Ectodermal cell (in vitro differentiated cells): ENCODE measurements around the gene MYO1H.
"Not testable (repeated sequence)": the region's sequence is repeated elsewhere in the genome, so short reads cannot be mapped to it uniquely, and the experiment has no call there.

Source experiments
- H3K27ac ChIP-seq: 2 replicates; pipeline ENCODE4 v1.7.0; 2013; ENCODE audit warnings: mild to moderate bottlenecking, low read depth, low read length; ENCODE audit not compliant: insufficient read depth, poor library complexity, severe bottlenecking
- H3K27me3 ChIP-seq: 2 replicates; pipeline ENCODE4 v1.7.0; 2013; ENCODE audit warnings: mild to moderate bottlenecking, low read length; ENCODE audit not compliant: insufficient read depth, control insufficient read depth, poor library complexity, severe bottlenecking
- H3K36me3 ChIP-seq: one replicate; pipeline ENCODE4 v1.7.0; 2013; ENCODE audit warnings: low read length; ENCODE audit not compliant: control insufficient read depth, insufficient read depth
- H3K4me1 ChIP-seq: one replicate; pipeline ENCODE4 v1.7.0; 2013; ENCODE audit warnings: low read length; ENCODE audit not compliant: control insufficient read depth, insufficient read depth
- H3K4me3 ChIP-seq: 2 replicates; pipeline ENCODE4 v1.7.0; 2013; ENCODE audit warnings: low read depth, low read length, control low read depth; ENCODE audit not compliant: insufficient read depth
- H3K9me3 ChIP-seq: 2 replicates; pipeline ENCODE4 v1.7.0; 2013; ENCODE audit warnings: mild to moderate bottlenecking, low read length, moderate library complexity; ENCODE audit not compliant: control insufficient read depth
- WGBS, 2 experiments: methylation state at CpG; one replicate each; pipeline ENCODE4 v1.1.7; 2013; ENCODE audit warnings: missing lambda C conversion rate in 2 of 2; 5-methylcytosine and 5-hydroxymethylcytosine counted together

MYO1H gene

GRCh38 chr12:109432842-109433304, 85.2 kb downstream of the MYO1H start:
- 56% methylated on average over 14 of the region's 14 CpGs for WGBS, 2 experiments
- Histone ChIP-seq H3K36me3 (no peaks in the 10 kb centered on the region), H3K27me3 (no peaks in the 10 kb centered on the region), H3K27ac (no peak overlapping the region), H3K4me3 (no peak overlapping the region), H3K9me3 (no peaks in the 10 kb centered on the region), H3K4me1 (no peaks in the 10 kb centered on the region)

- no peaks in the 10 kb centered on the region for H3K36me3 ChIP-seq
- no peaks in the 10 kb centered on the region for H3K4me1 ChIP-seq
- H3K27me3 ChIP-seq: no peaks in the 10 kb centered on the region
- WGBS, 2 experiments: 75 to 83% methylated on average over 4 of the region's 4 CpGs
- H3K27ac ChIP-seq: no peak overlapping the region
- no peaks in the 10 kb centered on the region for H3K9me3 ChIP-seq
- H3K4me3 ChIP-seq: no peak overlapping the region
These were observed 85.9 kb downstream of the MYO1H start for GRCh38 chr12:109433618-109434017.

GRCh38 chr12:109434582-109434981, 86.9 kb downstream of the MYO1H start:
- no peaks in the 10 kb centered on the region for H3K36me3 ChIP-seq
- WGBS, 2 experiments: 78 to 83% methylated on average over 6 to 7 of the region's 7 CpGs
- H3K27me3 ChIP-seq: no peaks in the 10 kb centered on the region
- H3K4me3 ChIP-seq: no peak overlapping the region
- no peak overlapping the region for H3K27ac ChIP-seq
- H3K9me3 ChIP-seq: no peaks in the 10 kb centered on the region
- no peaks in the 10 kb centered on the region for H3K4me1 ChIP-seq

GRCh38 chr12:109435428-109436187, 87.9 kb downstream of the MYO1H start:
- no peaks in the 10 kb centered on the region for H3K4me1 ChIP-seq
- H3K27ac ChIP-seq: no peak overlapping the region
- H3K36me3 ChIP-seq: no peaks in the 10 kb centered on the region
- H3K4me3 ChIP-seq: no peak overlapping the region
- WGBS, 2 experiments: 81 to 82% methylated on average over 17 of the region's 17 CpGs
- no peaks in the 10 kb centered on the region for H3K9me3 ChIP-seq
- no peaks in the 10 kb centered on the region for H3K27me3 ChIP-seq

GRCh38 chr12:109436188-109436560, 88.5 kb downstream of the MYO1H start:
- no peaks in the 10 kb centered on the region for H3K27me3 ChIP-seq
- H3K27ac ChIP-seq: no peak overlapping the region
- H3K36me3 ChIP-seq: no peaks in the 10 kb centered on the region
- WGBS, 2 experiments: 62 to 65% methylated on average over 7 of the region's 7 CpGs
- H3K4me3 ChIP-seq: no peak overlapping the region
- no peaks in the 10 kb centered on the region for H3K9me3 ChIP-seq
- H3K4me1 ChIP-seq: peaks cover 3% of the 10 kb centered on the region

GRCh38 chr12:109439181-109439580, 91.5 kb downstream of the MYO1H start:
- Histone ChIP-seq H3K9me3 (no peaks in the 10 kb centered on the region), H3K36me3 (no peaks in the 10 kb centered on the region), H3K27ac (no peak overlapping the region), H3K27me3 (no peaks in the 10 kb centered on the region), H3K4me3 (no peak overlapping the region), H3K4me1 (peaks cover 7% of the 10 kb centered on the region)
- 94% methylated on average over 6 of the region's 6 CpGs for WGBS, 2 experiments

- not testable (repeated sequence) for H3K27me3 ChIP-seq, H3K36me3 ChIP-seq, H3K9me3 ChIP-seq, H3K4me3 ChIP-seq, H3K27ac ChIP-seq, H3K4me1 ChIP-seq
- WGBS, 2 experiments: 95 to 96% methylated on average over 13 of the region's 13 CpGs
These were observed 92.3 kb downstream of the MYO1H start for GRCh38 chr12:109439951-109440350.

GRCh38 chr12:109440851-109441490, 93.3 kb downstream of the MYO1H start:
- Histone ChIP-seq H3K4me3 (no peak overlapping the region), H3K27me3 (no peaks in the 10 kb centered on the region), H3K4me1 (peaks cover 7% of the 10 kb centered on the region), H3K36me3 (no peaks in the 10 kb centered on the region), H3K9me3 (no peaks in the 10 kb centered on the region), H3K27ac (no peak overlapping the region)
- WGBS, 2 experiments: 76 to 82% methylated on average over 8 to 9 of the region's 9 CpGs

- H3K27ac ChIP-seq: no peak overlapping the region
These were observed 96.1 kb downstream of the MYO1H start for GRCh38 chr12:109443794-109444193.

GRCh38 chr12:109444259-109444658, 96.6 kb downstream of the MYO1H start:
- Histone ChIP-seq H3K27ac (no peak overlapping the region), H3K4me3 (no peak overlapping the region), H3K4me1 (peaks cover 7% of the 10 kb centered on the region), H3K36me3 (no peaks in the 10 kb centered on the region), H3K27me3 (no peaks in the 10 kb centered on the region), H3K9me3 (no peaks in the 10 kb centered on the region)
- 92 to 93% methylated on average over 6 of the region's 6 CpGs for WGBS, 2 experiments

More at GRCh38 chr12:109443794-109444193, 96.1 kb downstream of the MYO1H start:
- Histone ChIP-seq H3K27me3 (no peaks in the 10 kb centered on the region), H3K36me3 (no peaks in the 10 kb centered on the region), H3K4me1 (peaks cover 7% of the 10 kb centered on the region), H3K4me3 (no peak overlapping the region), H3K9me3 (no peaks in the 10 kb centered on the region)
- 90 to 92% methylated on average over 5 of the region's 5 CpGs for WGBS, 2 experiments
